OCI-LY1 (cell line): ENCODE data around the gene YARS1.
"Not testable (repeated sequence)": the region's sequence is repeated elsewhere in the genome, so short reads cannot be mapped to it uniquely, and the experiment has no call there.

Source experiments
- CTCF ChIP-seq: fragments of 200-600 bp; sonication (generic), shearing (Covaris generic); IDR thresholded peaks from 2 replicates; pipeline ENCODE4 v1.5.1; 2017; ENCODE audit warnings: mild to moderate bottlenecking, antibody characterized with exemption, low read length, moderate library complexity, mixed read lengths
- EZH2 ChIP-seq: fragments of 200-600 bp; sonication (generic), shearing (Covaris generic); IDR thresholded peaks from 2 replicates; pipeline ENCODE4 v1.8.0; 2017; ENCODE audit warnings: borderline replicate concordance, mixed run types, mild to moderate bottlenecking, antibody characterized with exemption, low read length, moderate library complexity, mixed read lengths

DNA sequence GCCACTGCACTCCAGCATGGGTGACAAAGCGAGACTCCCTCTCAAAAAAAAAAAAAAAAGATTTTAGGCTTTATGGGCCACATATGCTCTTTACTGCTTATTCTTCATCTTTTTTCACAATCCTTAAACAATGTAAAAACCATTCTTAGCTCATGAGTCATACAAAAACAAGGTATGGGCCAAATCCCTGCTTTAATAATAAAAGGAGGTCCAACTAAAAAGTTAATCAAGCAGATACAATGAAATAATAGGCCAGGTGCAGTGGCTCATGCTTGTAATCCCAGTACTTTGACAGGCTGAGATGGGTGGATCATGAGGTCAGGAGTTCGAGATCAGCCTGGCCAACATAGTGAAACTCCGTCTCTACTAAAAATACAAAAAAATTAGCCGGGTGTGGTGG is 21.4 kb downstream of the YARS1 start:
- TF ChIP-seq CTCF, EZH2: not testable (repeated sequence)
